Chondrocyte (in vitro differentiated cells): ENCODE data around the gene EXOSC3. TPM values are rescaled to one million over a fixed set of nuclear protein-coding genes. Genes with fewer than 3 reads are reported as not detected.

Experiments
- DNase-seq: peaks from one replicate; pipeline ENCODE4 v3.0.0; 2021; ENCODE audit warnings: mixed read lengths, low spot score
- H3K27ac Mint-ChIP-seq: one replicate; pipeline ENCODE4 v1.8.0; 2021; ENCODE audit warnings: mild to moderate bottlenecking, moderate library complexity, mixed read lengths; ENCODE audit not compliant: unreplicated experiment
- H3K27me3 Mint-ChIP-seq: 2 replicates; pipeline ENCODE4 v1.8.0; 2021; ENCODE audit warnings: low read depth, mixed read lengths
- H3K36me3 Mint-ChIP-seq: 2 replicates; pipeline ENCODE4 v1.8.0; 2021; ENCODE audit warnings: low read depth, mixed read lengths
- H3K4me1 Mint-ChIP-seq: 2 replicates; pipeline ENCODE4 v1.8.0; 2021; ENCODE audit warnings: low read depth, mild to moderate bottlenecking, mixed read lengths
- H3K4me3 Mint-ChIP-seq: one replicate; pipeline ENCODE4 v1.8.0; 2021; ENCODE audit warnings: mild to moderate bottlenecking, moderate library complexity, mixed read lengths; ENCODE audit not compliant: unreplicated experiment
- H3K9me3 Mint-ChIP-seq: 2 replicates; pipeline ENCODE4 v1.8.0; 2021; ENCODE audit warnings: low read depth, mixed read lengths
- total RNA-seq: library from RNA; stranded (reverse); gene quantifications from 3 replicates; pipeline ENCODE4 v1.2.1, GENCODE V29; 2021
- TF ChIP-seq, protein P1 (sequence below): fragments of 200-600 bp; sonication (generic); IDR thresholded peaks from 2 replicates; pipeline ENCODE4 v1.5.0; 2021; ENCODE audit warnings: antibody characterized with exemption, mild to moderate bottlenecking, moderate library complexity

Gene EXOSC3
- total RNA-seq, 1 donor from 2014 or later: 23.8 TPM

GRCh38 chr9:37790096-37790495 is 5.2 kb upstream of the EXOSC3 start:
- TF ChIP-seq, protein P1, sequence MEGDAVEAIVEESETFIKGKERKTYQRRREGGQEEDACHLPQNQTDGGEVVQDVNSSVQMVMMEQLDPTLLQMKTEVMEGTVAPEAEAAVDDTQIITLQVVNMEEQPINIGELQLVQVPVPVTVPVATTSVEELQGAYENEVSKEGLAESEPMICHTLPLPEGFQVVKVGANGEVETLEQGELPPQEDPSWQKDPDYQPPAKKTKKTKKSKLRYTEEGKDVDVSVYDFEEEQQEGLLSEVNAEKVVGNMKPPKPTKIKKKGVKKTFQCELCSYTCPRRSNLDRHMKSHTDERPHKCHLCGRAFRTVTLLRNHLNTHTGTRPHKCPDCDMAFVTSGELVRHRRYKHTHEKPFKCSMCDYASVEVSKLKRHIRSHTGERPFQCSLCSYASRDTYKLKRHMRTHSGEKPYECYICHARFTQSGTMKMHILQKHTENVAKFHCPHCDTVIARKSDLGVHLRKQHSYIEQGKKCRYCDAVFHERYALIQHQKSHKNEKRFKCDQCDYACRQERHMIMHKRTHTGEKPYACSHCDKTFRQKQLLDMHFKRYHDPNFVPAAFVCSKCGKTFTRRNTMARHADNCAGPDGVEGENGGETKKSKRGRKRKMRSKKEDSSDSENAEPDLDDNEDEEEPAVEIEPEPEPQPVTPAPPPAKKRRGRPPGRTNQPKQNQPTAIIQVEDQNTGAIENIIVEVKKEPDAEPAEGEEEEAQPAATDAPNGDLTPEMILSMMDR: no peak
- no peaks in the 10 kb centered on the region for H3K27me3 Mint-ChIP-seq
- no peaks in the 10 kb centered on the region for H3K9me3 Mint-ChIP-seq
- no peak overlapping the region for H3K4me3 Mint-ChIP-seq
- H3K4me1 Mint-ChIP-seq: peaks cover 8% of the 10 kb centered on the region
- DNase-seq: no peak
- H3K36me3 Mint-ChIP-seq: peaks cover 4% of the 10 kb centered on the region
- no peak overlapping the region for H3K27ac Mint-ChIP-seq

GRCh38 chr9:37788332-37788731 is 3.5 kb upstream of the EXOSC3 start:
- H3K27me3 Mint-ChIP-seq: no peaks in the 10 kb centered on the region
- H3K36me3 Mint-ChIP-seq: peaks cover 4% of the 10 kb centered on the region
- peaks cover 23% of the 10 kb centered on the region for H3K4me1 Mint-ChIP-seq
- no peak for DNase-seq
- H3K9me3 Mint-ChIP-seq: no peaks in the 10 kb centered on the region
- H3K27ac Mint-ChIP-seq: no peak overlapping the region
- TF ChIP-seq, protein P1: no peak
- no peak overlapping the region for H3K4me3 Mint-ChIP-seq

- Mint-ChIP-seq H3K9me3 (no peaks in the 10 kb centered on the region), H3K36me3 (peaks cover 10% of the 10 kb centered on the region), H3K27ac (no peak overlapping the region), H3K4me3 (no peak overlapping the region), H3K4me1 (peaks cover 34% of the 10 kb centered on the region), H3K27me3 (no peaks in the 10 kb centered on the region)
- TF ChIP-seq, protein P1: no peak
- peak; percentile 92 for DNase-seq
Measured at GRCh38 chr9:37787059-37787458, 2.2 kb upstream of the EXOSC3 start.

DNA sequence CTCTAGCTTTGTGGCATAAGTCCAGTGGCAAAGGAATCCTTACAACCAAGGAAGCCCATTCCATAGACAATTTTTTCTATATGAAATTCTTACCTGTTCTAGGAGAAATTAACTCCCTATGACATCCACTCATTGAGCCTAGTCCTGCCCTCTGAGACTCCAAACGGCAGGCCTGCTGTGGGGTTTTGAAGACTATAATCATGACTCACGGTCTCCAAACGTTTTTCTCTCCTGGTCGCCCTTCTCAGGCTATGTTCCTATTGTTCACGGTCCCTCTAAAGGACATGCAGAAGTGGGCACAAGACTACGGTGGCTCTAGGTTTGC is 611 bp downstream of the EXOSC3 start:
- no peaks in the 10 kb centered on the region for H3K27me3 Mint-ChIP-seq
- H3K4me1 Mint-ChIP-seq: peaks cover 39% of the 10 kb centered on the region
- H3K9me3 Mint-ChIP-seq: no peaks in the 10 kb centered on the region
- H3K4me3 Mint-ChIP-seq: peak overlapping the region; percentile 97
- TF ChIP-seq, protein P1: no peak
- H3K27ac Mint-ChIP-seq: peak overlapping the region; percentile 96
- no peak for DNase-seq
- H3K36me3 Mint-ChIP-seq: peaks cover 13% of the 10 kb centered on the region

DNA sequence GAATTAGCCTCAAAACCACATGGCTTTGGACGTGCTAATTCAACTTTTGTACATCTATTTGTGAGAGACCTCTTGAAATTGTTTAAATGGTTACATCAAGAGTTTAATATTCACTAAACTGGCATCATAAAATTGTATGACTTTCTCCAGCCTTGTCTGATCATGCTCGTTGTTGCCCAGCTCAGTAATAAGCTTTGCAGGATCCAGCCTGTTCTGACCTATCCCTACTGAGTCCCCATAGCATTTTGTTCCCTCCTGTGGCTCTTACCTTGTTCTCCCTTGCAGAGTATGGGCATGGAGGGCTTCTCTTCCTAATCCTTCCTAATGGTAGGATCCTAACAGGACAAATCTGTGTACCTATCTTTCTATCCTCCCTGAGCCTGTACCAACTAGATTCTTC is 6.3 kb downstream of the EXOSC3 start:
- TF ChIP-seq, protein P1: no peak
- Mint-ChIP-seq H3K9me3 (no peaks in the 10 kb centered on the region), H3K36me3 (peaks cover 23% of the 10 kb centered on the region), H3K27me3 (no peaks in the 10 kb centered on the region), H3K4me1 (peaks cover 19% of the 10 kb centered on the region), H3K27ac (no peak overlapping the region), H3K4me3 (no peak overlapping the region)
- no peak for DNase-seq
